GM21529 (cell line): ENCODE measurements around the gene ARSB.

Experiments used
- ATAC-seq: cut with Tn5 transposase; IDR thresholded peaks from one replicate; pipeline ENCODE4 v1.9.1; 2021; ENCODE audit not compliant: unreplicated experiment

ARSB gene

DNA sequence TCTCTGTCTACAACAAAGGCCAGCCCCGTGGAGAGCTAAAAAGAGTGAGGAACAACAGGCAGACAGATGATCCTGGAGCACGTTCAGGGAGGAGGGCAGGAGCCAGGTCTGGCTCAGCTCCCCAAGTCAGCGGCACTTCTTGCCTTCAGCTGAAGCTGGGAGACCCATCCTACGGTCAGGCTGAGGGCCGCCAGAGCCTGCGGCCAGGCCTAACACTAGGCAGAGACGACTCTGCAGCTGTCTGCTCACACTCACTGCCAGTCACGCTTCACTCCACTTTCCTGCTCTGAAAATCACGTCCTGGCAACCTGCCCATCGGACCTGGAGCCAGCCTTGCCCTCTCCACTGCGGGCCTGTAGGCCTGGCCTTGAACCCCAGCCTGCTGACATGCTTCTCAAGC is 175.7 kb downstream of the ARSB start:
- ATAC-seq = no peak

DNA sequence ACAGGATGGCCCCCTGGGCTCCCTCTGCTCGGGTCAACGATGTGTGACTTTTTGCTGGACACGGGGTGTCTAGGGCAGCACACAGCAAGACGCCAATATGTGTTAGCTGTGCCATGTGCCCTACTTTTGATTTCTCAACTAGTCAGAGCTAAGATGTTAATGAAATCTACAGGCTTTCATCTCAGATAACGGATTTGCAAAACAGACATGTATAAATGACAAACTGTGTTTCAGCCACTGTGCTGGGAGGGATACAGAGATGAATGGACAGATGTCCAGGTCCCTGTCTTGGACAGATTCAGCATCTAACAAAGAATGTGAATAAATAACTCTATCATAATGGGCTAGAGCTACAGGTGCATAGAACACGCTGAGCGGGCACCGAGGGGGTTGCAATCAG is 176.3 kb downstream of the ARSB start:
- ATAC-seq = no peak

DNA sequence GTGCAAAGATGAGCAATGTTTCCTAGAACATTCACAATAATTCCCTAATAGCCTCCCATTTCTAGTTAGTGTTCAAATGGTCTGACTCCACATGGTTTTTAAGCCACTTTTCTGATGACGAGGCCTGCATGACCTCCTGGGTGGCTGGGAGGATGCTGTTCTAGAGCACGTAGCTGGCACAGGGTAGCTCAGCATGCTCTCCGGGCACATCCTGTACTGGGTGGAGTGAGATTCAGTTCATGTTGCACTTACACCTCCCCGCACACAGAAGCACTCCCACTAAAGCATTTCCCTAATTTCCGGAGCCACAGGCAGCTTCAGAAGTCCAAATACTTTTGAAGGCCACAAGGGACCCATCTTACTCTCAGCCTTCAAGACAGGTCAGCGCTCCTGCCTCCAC is 176.7 kb downstream of the ARSB start:
- ATAC-seq = no peak

DNA sequence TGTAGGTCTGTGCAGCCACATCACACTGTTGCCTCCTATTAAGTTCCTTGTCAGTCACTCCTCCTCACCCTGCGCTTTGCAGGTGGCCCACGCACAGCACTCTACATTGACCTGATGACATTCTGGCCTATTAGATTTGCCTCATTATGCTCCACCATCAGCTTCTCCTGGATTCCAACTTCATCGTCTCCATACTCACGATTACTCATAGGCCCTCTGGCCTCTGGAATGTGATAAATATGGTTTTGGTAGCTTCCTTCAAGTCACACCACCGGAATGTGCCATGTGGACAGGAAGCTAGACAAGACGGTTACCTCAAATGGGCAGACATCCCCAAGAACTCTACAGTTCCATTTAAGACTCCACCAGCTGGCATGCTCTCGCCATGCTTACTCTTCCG is 178.6 kb downstream of the ARSB start:
- no peak for ATAC-seq

DNA sequence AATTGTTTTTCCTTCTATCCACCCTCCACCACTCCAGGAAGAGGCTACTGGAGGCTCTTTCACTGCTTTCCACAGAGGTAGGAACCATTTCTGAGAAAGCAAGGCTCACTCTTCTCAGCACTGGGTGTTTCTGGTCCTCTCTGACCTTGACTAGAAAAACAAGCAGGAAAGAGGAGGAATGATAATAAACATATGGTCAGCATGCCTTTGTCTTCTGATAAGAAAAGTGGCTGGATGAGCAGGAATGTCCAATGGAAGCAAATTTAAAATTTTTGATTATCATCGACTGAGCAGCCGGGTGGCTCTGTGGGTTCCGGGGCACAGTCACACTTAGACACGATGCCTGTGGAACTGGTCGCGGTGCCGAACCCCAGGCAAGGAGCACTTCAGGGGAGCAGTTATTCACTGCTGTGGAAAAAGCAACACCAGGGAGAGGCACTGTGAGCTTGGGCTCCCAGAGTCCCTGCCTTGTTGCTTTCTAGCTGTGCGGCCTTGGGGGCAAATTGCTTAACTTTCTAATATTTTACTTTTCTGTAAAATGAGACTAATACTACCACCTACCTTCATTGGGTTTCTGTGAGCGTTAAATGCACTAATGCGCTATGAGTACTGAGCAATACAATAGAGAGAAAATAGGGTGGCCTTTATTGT is 179.5 kb downstream of the ARSB start:
- no peak for ATAC-seq

DNA sequence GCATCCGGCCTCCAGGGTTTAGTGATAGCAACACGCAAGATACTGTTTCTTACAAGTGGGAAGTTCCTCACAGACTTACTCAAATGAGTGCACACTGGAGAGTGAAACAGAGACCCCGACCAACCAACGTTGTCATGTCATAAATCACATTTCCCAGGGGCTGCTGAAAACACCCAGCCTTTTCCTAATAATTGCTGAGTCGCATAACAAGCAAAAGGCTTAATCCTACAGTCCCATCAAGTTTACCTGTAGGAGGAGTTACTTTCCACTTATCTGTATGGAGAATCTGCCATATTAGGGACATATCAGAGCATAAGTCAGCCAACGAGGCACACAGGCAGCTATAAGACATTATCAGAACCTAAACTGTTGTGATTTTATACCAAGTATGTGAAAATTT is 180.1 kb downstream of the ARSB start:
- no peak for ATAC-seq

DNA sequence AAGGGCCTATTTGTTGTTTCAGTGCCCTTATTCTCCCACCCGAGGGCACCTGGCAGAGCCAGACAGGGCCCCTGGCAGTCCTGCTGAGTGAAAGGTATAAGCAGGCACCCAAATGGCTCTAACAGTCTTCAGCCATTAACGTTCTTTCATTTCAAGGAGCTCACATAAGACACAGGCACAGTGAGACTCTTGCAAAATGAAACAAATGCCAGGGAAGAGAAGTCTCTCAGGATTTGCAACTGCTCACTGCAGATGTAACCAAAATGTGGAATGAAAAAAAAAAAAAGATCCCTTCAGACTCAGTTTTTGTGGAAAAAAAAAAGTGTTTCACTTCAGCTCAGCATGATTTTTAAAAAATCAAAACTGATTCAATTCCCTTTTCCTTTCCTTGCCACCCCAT is 181.2 kb downstream of the ARSB start:
- ATAC-seq = no peak

DNA sequence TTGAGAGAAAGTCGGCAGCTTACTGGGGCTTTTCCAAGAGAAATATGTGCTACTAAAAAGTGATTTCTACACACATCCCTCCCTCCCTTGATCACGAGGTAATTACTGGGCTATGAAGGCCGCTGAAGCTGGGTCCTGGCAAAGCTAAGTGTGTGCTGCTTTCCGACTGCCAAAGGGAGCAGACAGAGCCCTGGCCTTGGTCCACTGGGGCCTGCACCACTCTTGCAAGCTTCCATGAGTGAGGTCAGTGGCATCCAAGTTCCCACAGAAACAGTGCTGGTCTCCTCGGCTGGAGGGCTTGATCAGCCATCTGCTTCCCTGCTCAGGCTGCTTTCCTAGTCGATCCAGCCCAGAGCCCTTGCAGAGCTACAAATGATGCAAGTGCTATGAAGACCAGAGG is 181.8 kb downstream of the ARSB start:
- no peak for ATAC-seq

DNA sequence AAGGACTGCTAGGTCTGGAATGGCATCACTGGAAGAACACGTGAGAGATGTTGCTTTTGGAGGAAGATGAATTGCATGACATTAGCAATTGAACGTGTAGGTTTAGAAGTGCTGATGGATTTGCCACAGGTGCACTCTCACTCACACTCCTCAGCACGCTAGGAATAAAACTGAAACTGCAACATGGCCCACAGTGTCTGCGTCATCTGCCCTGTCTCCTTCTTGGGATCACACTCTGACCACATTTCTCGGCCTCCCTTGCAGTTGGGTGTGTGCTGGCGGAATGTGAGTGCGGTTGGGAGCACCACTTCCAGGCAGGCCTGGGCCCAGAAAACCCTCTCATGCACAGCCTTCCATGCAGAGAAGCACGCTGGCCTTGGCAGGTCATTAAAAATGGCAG is 183.7 kb downstream of the ARSB start:
- no peak for ATAC-seq

DNA sequence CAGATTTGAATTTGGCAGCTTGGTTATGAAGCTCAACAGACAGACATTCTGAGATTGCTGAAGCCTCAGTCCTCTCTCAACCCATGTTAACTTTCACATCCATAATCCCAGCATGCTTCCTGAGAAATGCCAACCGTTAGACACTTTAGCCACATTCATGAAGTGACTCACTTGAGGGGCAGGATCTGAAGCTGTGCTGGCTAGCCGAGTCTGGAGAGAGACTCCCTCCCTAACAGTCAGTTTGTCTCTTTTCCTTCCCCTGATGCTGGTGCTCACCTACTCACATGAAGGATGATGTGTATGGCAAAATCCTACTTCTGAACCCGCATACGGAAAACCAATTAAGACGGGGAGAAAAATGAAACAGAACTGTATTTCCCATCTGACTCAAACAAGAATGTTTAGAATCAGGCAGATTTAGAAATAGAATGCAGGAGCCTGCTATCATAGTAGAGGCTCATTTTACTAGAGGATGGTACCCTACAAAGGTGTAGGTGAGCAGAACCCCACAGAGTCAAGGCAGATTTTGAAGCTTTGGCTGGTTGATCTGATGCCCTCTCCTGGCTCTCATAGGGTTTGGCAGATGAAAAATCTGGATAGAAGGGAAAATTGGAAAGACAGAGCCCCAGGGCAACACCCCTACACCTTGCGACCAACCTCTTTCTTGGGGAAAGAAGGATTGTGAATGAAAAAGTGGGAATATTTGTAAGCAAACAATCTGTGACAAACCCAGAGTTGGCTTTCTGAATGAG is 185.7 kb downstream of the ARSB start:
- no peak for ATAC-seq

DNA sequence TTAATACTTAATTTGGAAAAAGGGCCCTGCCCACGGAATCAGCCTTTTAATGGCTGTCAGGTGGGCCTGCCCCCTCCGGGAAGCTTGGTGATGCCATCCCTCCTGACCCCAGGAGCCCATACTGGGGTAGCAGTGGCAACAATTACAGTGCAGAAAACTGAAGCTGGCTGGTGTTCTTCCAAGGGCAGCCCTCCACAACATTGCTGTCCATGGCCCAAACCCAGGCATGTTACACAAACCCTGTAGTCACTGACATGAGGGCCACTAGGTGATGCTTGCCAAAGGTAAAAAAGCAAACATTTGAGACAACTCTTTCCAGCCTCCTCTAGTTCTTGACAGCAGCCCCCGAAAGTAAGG is 186.5 kb downstream of the ARSB start:
- ATAC-seq = no peak

DNA sequence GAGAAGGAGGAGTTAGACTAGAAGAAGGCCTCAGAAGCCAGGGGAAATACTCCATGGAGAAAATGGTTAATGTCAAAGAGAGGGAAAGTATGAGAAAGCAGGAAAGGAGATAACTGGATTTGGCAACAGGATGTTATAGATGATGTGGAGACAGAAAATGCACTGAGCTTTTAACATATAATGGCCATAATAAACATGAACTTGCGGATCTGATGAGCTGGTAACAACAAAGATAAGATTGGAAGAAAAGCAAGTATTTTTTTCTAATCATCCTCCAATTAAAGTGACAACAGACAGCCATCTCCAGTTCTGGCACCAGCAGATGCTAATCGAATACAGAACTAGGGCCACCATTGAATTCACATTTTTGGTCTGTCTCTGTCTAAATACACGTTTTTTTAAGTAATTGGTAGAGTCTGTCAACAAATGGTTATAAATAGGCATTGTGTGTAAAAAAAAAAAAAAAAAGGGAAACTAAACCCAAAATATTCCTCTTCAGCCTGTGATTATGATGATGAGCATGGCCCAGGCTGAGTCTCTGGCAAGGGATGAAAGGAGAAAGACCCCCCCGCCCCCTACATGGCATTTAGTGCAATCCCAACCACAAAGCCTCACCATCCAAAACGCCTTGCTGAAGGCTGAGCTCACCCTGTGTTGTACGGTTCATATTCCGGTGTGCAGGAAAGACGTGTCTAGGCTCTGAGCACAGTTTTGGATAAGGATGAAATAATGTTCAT is 187.0 kb downstream of the ARSB start:
- no peak for ATAC-seq

DNA sequence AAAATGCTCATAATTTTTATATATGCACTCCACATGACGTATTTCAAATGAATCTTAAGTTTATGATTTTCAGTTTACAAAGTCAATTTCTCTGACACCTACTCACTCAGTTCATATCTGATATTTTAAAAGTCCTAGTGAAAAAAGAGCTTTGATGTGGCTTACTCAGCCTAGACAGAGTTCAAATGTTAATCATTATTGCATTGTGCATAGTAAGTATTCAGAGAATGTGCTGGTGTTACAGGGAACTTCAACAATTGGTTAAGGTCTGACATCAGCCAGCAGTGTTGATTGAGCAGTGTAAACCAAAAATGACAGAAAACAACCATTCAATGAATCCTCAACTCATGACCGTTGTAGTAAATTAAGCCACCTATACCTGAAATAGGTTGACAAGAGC is 189.4 kb downstream of the ARSB start:
- ATAC-seq = no peak

DNA sequence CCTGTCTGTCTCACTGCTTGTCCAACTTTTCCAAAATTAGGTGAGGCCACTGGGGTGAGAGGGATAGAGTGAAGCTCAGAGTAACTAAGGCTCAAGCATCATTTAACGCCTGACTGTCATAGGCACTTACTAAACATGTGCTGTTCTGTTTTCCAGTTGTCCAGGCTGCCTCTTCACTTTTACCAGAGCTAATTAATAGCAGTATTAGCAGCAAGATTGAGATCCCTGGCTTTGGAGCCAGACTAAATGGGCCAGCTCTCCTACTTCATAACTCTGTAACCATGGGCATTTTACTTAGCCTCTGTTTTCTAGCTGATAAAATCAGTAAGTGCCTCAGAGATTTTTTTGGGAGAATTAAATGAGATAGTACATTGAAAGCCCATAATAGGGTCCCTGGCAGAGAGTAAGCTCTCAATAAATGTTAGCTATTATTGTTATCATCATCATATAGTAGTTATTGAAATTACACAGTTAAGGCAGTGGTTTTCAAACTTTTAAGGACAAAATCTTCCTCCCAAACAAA is 190.4 kb downstream of the ARSB start:
- ATAC-seq = no peak

DNA sequence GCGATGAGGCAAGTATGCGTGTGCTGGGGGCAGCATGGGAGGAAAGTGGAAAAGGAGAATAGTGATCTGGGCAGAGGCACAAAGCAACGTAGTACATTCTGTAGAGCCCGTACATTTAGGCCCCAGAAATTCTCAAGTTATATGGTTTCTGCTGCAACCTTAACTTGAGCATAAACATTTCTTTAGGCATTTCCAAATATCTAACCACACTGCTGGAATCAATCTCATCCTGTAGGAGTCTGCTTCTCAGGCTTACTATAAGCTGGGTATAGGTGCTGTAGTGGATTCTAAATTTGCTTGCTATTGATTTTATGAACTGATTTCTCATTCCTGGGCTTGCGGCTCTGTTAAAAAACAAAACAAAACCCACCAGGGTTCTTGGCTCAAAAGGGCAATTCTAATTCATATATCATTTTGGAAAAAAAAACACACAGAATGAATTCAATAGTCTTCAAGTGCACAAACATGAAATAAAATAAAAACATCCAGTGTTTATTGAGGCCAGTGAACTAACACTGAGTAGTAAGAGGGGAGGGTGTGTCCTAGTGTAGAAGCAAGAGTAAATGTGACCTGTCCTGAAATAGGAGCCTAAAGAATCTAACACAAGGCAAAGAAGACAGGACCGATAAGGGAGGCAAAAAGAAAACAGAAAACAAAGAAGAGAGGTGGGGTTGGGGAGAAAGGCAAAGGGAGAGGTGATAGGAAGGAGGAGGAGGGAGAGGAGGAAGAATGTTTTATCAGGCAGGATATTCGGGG is 191.0 kb downstream of the ARSB start:
- no peak for ATAC-seq

DNA sequence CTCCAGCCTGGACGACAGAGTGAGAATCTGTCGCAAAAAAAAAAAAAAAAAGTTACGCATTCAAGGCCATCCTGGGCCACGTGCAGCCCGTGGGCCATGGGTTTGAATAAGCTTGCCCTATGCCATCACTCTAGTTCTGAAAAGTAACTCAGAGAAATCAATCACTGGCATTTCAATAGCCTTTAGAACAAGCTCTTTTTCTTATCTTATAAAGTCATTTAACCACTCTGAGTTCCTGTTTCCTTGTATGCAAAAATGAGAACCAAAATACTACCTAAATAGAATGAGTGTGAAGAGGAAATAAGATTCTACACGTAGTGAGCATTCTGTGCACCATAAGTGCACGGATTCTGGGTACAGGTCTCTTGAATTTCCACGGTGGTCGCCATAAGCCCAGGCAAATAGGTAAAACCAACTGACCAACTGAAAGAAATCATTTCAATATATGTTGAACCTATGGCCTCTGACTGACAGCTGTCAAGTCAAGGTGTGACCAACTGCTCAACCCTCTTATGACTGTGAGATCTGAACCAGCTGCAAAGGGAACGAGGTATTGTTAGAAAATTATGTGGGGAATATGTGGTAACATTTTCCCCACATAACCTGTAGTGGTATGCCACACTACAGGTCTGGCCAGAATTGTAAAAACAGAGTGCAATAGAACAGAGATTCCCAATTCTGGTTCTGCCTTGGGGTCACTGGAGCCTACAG is 192.6 kb downstream of the ARSB start:
- ATAC-seq = peak; percentile 62

DNA sequence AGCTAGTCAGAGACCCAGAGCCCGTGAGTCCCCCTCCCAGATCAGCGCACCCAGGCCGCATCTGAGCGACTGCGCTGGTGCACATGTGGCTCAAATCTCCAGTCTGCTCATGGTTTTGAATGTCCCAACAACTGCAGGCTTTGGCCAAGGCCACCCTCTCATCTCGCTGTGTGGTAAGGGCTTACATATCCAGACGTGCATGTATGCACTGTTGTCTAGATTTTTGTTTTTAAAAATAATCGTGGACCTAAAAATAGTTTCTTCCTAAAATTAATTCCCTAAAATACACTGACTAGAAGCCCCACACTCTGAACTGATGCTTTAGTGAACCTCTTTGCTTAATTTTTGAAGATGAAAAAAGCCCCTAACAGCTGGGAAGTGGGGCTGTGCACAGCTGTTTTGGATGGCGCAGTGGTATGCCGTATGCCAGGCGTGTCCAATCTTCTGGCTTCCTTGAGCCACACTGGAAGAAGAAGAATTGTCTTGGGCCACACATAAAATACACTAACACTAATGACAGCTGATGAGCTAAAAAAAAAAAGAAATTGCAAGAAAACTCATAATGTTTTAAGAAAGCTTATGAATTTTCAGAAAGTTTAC is 193.5 kb downstream of the ARSB start:
- no peak for ATAC-seq

DNA sequence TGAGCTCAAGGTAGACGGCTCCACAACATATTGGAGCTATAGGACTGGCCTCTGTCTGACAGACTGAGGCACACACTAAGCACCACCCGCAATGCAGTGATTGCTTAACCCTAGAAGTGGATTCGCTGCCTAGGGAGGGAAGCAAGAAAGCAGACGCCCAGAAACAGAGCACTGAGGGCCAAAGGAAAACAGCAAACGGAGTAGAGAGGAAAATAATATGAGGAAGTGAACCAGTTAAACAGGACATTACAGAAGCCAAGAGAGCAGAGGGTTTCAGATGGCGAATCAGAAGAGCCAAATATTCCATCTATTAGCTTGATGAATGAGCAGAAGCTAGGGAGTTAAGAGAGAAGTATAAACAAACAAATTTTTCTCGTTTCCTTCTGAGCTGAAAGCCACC is 197.3 kb downstream of the ARSB start:
- no peak for ATAC-seq

DNA sequence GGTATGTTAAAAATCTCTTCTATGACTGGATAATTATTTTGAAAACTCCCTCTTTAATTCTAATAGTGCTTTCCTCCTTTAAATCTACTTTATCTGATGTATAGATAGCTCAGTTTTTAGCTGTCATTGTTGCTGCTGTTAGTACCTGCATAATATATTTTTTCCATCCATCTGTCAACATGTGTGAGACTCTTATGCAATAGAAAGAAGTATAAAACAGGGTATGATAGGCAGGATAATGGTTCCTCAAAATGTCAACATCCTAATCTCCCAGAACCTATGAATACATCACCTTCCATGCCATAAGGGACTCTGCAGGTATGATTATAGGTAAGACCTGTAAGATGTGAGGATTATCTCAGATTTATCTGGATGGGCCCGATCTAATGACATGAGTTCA is 199.7 kb downstream of the ARSB start:
- ATAC-seq = no peak

DNA sequence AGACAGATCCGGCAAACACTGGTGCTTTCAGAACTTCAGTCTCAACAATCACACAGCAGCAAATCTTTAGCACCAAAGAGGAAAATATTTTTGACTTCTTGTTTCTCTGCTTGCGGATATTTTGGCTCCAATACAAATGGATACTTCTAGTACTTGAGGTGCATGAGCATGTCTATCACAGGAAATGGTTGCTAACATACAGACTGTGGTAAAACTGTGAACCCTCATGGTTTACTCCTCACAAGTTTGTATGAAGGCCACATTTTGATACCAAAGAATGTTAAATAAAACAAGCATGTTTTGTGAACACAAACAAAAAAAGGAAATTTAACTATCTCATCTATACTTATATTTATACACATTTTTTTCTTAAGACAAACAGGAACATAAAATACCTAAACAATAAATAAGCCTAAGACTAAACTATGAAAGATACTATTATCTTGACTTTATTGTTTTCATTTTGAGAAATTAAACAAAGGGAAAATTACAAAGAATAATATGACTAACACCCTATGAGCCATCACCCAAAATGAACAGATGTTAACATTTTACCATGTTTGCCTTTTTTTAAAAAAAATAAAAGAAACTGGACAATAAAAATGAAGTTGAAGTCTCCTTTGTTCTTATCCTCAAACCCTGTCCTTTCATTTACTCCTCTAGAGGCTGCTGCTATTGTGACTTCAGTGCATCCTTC is 201.5 kb downstream of the ARSB start:
- no peak for ATAC-seq
